GOT3 (cell line): Measurements from ENCODE around the gene ATAD3B.
"Not testable (repeated sequence)": the region's sequence is repeated elsewhere in the genome, so short reads cannot be mapped to it uniquely, and the experiment has no call there.

Source experiments
- DNase-seq: peaks from one replicate; lab custom pipeline; 2025; ENCODE audit warnings: mixed read lengths; lab: John Stamatoyannopoulos, UW

Gene ATAD3B

GRCh38 chr1:1533176-1533893, 61.8 kb downstream of the ATAD3B start:
- not testable (repeated sequence) for DNase-seq

GRCh38 chr1:1533894-1534291, 62.3 kb downstream of the ATAD3B start:
- not testable (repeated sequence) for DNase-seq

- no peak for DNase-seq
Measured at GRCh38 chr1:1534401-1535154, 63.0 kb downstream of the ATAD3B start.

- DNase-seq, result no peak
Measured at GRCh38 chr1:1535201-1536018, 63.8 kb downstream of the ATAD3B start.

- no peak for DNase-seq
Measured at GRCh38 chr1:1536019-1536937, 64.7 kb downstream of the ATAD3B start.

GRCh38 chr1:1536938-1537546, 65.5 kb downstream of the ATAD3B start:
- DNase-seq, result no peak

- DNase-seq, result no peak
Measured at GRCh38 chr1:1537626-1538250, 66.2 kb downstream of the ATAD3B start.

- no peak for DNase-seq
Measured at GRCh38 chr1:1538334-1538733, 66.8 kb downstream of the ATAD3B start.

GRCh38 chr1:1538989-1539309, 67.4 kb downstream of the ATAD3B start:
- no peak for DNase-seq

- DNase-seq, result no peak
Measured at GRCh38 chr1:1539310-1540089, 67.9 kb downstream of the ATAD3B start.

- no peak for DNase-seq
Measured at GRCh38 chr1:1540090-1540817, 68.7 kb downstream of the ATAD3B start, which contains the start of gene TMEM240. Gene TMEM240 (minus strand): TSS chr1:1540624. CDS start chr1:1540346, 278 bp downstream.

- DNase-seq, result no peak
Measured at GRCh38 chr1:1540818-1541628, 69.5 kb downstream of the ATAD3B start.

- DNase-seq, result no peak
Measured at GRCh38 chr1:1541956-1542765, 70.6 kb downstream of the ATAD3B start.

GRCh38 chr1:1542766-1543705, 71.5 kb downstream of the ATAD3B start:
- DNase-seq, result no peak

- DNase-seq, result no peak
Measured at GRCh38 chr1:1543706-1544099, 72.1 kb downstream of the ATAD3B start.

GRCh38 chr1:1544544-1544943, 73.0 kb downstream of the ATAD3B start:
- no peak for DNase-seq
